ENCODE measurements around the gene SLC26A2.

Gene SLC26A2

DNA sequence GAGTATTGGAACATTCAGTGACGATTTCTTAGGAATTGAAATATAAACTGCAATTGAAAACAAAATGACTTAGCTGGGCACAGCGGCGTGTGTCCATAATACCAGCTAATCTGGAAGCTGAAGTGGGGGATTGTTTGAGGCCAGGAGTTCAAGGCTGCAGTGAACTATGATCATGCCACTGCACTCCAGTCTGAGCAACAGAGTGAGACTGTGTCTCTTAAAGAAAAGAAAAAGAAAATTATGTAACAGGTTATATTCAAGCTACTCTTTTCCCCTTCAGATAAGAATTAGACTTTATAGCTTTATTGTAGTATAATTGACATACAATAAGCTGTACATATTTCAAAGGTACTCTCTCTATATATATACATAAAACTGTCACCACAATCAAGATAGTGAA is 6.4 kb downstream of the SLC26A2 start:
- peaks cover 18% of the 10 kb centered on the region for H3K4me1 Mint-ChIP-seq (ENCODE audit: low read depth)
- H3K4me3 Mint-ChIP-seq, result no peak overlapping the region
- H3K27ac Mint-ChIP-seq, result no peak overlapping the region
- H3K27me3 Mint-ChIP-seq, result no peaks in the 10 kb centered on the region
- no peaks in the 10 kb centered on the region for H3K9me3 Mint-ChIP-seq
- peaks cover 5% of the 10 kb centered on the region for H3K36me3 Mint-ChIP-seq (ENCODE audit: low read depth)
- DNase-seq, result no peak

DNA sequence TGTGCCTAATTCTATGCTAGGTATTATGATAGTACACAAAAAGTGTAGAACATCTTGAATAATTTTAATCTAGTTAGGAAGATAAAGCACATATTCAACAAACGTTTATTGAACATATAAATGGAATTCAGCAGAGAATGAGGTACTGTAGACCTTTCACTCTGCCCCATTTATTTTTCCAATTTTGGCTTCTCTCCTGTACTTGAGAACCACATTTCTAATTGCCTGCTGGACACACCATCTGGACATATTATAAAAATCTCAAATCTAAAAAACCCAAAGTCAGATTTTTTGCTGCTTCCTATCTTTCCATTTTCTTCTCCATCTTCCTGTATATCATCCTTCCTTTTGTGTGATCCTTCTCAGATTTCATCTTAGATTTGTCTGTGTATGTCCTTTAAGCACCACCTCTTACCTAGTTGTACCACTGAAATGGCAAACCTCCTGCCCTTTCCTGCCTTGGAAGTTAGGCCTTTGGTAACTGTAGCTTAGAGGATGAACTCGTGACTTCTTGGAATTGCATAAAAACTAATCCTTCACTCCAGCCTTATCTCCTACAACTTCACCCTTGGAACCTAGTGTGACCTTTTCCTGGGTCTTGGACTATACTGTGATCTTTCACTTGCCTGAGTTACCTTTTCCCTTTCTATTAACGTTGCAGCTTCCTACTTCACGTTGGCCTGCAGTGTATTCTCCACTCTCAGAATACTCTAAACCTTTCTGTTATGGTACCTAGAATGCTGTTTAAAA is 8.8 kb downstream of the SLC26A2 start:
- DNase-seq, result no peak
- H3K4me3 Mint-ChIP-seq, result no peak overlapping the region
- peaks cover 10% of the 10 kb centered on the region for H3K4me1 Mint-ChIP-seq (ENCODE audit: low read depth)
- no peak overlapping the region for H3K27ac Mint-ChIP-seq
- H3K9me3 Mint-ChIP-seq, result no peaks in the 10 kb centered on the region
- peaks cover 2% of the 10 kb centered on the region for H3K36me3 Mint-ChIP-seq (ENCODE audit: low read depth)
- no peaks in the 10 kb centered on the region for H3K27me3 Mint-ChIP-seq

DNA sequence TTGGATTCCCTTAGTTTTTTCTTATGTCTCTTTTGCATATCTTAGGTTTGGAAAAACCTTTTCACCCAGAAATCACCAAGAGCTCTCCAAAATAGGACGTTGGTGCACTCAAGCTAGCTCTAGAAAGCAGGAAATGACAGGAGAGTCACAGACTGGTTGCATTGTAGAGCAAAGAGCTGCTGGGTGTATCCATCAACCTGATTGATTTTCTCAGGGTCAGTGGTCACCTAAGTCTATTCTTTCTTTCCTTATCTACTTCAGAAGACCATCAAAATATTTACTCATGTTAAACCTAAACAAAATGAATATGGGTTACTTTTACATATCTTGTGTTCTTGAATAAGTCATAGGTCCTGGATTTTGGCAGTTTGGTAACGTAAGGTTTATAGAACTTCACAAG is 14.9 kb downstream of the SLC26A2 start:
- Mint-ChIP-seq H3K27ac (no peak overlapping the region), H3K36me3 (ENCODE audit: low read depth) (peaks cover 35% of the 10 kb centered on the region), H3K9me3 (no peaks in the 10 kb centered on the region), H3K4me1 (ENCODE audit: low read depth) (peaks cover 8% of the 10 kb centered on the region), H3K27me3 (no peaks in the 10 kb centered on the region), H3K4me3 (no peak overlapping the region)
- DNase-seq, result no peak

DNA sequence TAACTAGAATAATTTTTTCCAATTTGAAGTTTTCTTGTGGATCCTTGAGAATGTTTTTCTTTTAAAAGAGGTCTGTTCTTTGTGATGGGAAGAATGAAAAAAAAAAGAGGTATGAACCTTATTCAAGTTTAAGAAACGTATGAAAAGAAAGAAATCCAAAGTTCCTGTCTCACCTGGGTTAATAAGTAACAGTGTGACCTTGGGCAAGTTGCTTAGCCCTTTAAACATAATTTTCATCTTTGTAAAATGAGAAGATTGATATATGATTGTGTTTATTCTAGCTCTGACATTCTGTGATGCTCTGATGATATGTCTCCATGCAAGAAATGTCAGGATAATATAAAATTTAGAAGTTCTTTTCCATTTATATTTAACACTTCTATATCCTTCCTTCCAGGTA is 19.3 kb downstream of the SLC26A2 start:
- Mint-ChIP-seq H3K4me3 (no peak overlapping the region), H3K4me1 (ENCODE audit: low read depth) (peaks cover 2% of the 10 kb centered on the region), H3K9me3 (no peaks in the 10 kb centered on the region), H3K27ac (no peak overlapping the region), H3K27me3 (no peaks in the 10 kb centered on the region), H3K36me3 (ENCODE audit: low read depth) (peaks cover 55% of the 10 kb centered on the region)
- no peak for DNase-seq

DNA sequence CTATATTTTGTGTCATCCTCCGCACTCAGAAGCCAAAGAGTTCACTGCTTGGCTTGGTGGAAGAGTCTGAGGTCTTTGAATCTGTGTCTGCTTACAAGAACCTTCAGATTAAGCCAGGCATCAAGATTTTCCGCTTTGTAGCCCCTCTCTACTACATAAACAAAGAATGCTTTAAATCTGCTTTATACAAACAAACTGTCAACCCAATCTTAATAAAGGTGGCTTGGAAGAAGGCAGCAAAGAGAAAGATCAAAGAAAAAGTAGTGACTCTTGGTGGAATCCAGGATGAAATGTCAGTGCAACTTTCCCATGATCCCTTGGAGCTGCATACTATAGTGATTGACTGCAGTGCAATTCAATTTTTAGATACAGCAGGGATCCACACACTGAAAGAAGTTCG is 20.6 kb downstream of the SLC26A2 start:
- Mint-ChIP-seq H3K27ac (no peak overlapping the region), H3K27me3 (no peaks in the 10 kb centered on the region), H3K36me3 (ENCODE audit: low read depth) (peaks cover 51% of the 10 kb centered on the region), H3K4me3 (no peak overlapping the region), H3K9me3 (no peaks in the 10 kb centered on the region), H3K4me1 (ENCODE audit: low read depth) (no peaks in the 10 kb centered on the region)
- no peak for DNase-seq

DNA sequence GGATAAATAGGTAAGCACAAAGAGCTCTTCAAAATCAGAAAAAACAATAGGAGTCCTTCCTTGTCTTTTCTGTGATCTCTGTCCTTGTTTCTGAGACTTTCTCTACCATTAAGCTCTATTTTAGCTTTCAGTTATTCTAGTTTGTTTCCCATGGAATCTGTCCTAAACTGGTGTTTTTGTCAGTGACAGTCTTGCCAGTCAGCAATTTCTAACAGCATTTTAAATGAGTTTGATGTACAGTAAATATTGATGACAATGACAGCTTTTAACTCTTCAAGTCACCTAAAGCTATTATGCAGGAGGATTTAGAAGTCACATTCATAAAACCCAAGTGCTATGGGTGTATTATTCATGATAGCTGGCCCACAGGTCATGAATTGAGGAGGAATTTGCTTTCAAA is 21.9 kb downstream of the SLC26A2 start:
- Mint-ChIP-seq H3K27me3 (no peaks in the 10 kb centered on the region), H3K4me3 (no peak overlapping the region), H3K9me3 (no peaks in the 10 kb centered on the region), H3K36me3 (ENCODE audit: low read depth) (peaks cover 48% of the 10 kb centered on the region), H3K27ac (no peak overlapping the region), H3K4me1 (ENCODE audit: low read depth) (no peaks in the 10 kb centered on the region)
- DNase-seq, result no peak

DNA sequence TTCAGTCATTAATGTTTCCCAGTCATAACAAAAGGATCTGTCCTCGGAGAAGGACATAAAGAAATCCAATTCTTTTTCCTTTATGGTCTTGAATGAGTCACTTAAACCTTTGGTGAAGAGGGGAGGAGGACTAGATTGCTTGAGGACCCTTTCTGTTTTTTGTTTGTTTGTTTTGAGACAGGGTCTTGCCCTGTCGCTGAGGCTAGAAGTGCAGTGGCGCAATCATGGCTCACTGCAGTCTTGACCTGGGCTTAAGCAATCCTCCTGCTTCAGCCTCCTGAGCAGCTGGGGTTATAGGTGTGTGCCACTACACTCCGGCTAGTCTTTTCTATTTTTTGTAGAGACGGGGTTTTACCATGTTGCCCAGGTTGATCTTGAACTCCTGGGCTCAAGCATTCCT is 27.6 kb downstream of the SLC26A2 start:
- Mint-ChIP-seq H3K4me1 (ENCODE audit: low read depth) (no peaks in the 10 kb centered on the region), H3K9me3 (no peaks in the 10 kb centered on the region), H3K27me3 (no peaks in the 10 kb centered on the region), H3K27ac (no peak overlapping the region), H3K4me3 (no peak overlapping the region), H3K36me3 (ENCODE audit: low read depth) (peaks cover 4% of the 10 kb centered on the region)
- DNase-seq, result no peak

DNA sequence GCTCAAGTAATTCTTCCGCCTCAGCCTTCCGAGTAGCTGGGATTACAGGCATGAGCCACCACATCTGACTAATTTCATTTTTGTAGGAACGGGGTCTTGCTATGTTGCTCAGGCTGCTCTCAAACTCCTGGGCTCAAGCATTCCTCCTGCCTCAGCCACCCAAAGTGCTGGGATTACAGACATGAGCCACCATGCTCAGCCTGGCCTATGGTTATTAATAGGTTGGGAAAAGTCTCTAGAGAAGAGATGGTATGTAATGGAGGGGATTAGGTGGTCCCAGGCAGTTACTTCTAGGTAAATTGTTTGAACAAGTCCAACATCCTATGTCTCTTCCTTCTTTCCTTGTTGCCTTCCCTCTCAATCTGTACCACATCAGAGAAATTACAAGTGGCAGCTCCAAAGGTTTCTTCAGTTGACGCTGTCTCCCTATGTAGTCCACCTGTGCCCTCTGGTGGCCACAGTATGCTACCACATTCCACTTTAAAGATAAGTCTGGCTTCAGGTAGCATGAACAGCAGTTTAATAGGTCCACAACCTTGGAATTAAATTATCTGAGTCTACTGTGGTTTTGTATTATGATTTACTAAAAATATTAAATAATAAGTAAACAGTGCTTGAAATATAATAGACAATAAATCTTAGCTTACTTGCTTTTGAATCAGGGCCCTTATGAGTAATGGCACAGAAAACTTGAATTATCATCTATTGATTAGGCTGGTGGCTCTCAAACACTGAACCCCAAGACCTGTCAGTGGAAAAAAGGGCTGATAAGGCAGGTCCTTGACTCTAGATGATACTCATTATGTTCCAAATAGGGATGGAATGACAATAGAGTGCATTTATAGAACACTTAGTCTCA is 30.2 kb downstream of the SLC26A2 start:
- H3K4me1 Mint-ChIP-seq (ENCODE audit: low read depth), result no peaks in the 10 kb centered on the region
- H3K9me3 Mint-ChIP-seq, result no peaks in the 10 kb centered on the region
- no peaks in the 10 kb centered on the region for H3K27me3 Mint-ChIP-seq
- peak; percentile 69 for DNase-seq
- no peak overlapping the region for H3K4me3 Mint-ChIP-seq
- H3K27ac Mint-ChIP-seq, result no peak overlapping the region
- peaks cover 10% of the 10 kb centered on the region for H3K36me3 Mint-ChIP-seq (ENCODE audit: low read depth)

DNA sequence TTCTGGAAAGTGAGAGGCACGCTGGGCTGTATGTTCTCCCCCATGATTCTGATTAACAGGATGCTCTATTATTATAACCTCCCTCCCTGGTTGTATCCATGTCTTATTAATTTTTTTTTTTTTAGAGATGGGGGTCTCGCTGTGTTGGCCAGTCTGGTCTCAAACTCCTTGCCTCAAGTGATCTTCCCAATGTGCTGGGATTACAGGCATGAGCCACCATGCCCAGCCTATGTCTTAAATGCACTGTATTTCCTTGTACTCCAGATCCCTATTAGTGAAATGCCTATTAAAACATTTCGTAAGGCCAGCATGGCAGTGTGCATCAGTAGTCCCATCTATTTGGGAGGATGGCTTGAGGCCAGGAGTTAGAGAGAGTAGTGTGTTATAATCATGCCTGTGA is 32.9 kb downstream of the SLC26A2 start:
- Mint-ChIP-seq H3K4me1 (ENCODE audit: low read depth) (peaks cover under 1% of the 10 kb centered on the region), H3K27ac (no peak overlapping the region), H3K27me3 (no peaks in the 10 kb centered on the region), H3K9me3 (no peaks in the 10 kb centered on the region), H3K36me3 (ENCODE audit: low read depth) (peaks cover 17% of the 10 kb centered on the region), H3K4me3 (no peak overlapping the region)
- DNase-seq, result no peak

DNA sequence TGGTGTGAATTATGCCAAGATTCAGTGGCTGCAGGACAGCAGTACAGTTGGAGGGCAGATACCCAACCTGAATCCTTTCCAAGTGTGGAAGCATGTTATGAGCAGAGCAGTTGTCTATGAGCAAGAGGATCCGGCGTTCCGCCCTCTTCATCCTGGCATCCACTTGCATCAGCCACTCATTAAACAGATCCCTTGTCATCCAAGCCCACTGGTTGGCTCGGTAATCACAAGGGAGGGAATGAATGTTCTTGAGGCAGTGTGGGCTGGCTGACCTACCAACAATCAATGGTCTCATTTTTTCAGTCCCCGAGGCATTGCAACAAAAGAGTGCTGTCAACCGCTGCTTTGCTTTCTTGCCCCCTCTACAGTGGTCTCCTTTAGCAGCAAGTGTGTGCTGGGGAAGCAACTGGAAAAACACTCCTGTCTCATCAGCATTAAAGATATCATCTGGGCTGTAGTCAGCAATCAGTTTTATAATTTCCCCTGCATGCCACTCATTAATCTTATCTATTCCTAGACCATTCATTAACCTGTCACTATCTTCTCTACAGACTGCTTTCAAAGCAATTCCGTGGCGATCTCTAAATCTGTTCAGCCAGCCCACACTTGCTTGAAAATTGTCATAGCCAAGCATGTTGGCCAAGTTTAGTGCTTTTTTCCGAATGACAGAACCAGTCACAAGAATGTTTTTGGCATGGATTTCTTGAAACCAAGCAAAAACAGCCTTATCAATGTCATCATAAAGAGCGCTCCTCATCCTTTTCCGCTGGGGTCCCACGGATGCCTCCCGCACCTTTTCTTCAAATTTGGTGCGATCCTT is 35.0 kb downstream of the SLC26A2 start:
- Mint-ChIP-seq H3K9me3 (no peaks in the 10 kb centered on the region), H3K27ac (no peak overlapping the region), H3K4me3 (no peak overlapping the region), H3K27me3 (no peaks in the 10 kb centered on the region), H3K36me3 (ENCODE audit: low read depth) (peaks cover 23% of the 10 kb centered on the region), H3K4me1 (ENCODE audit: low read depth) (peaks cover 16% of the 10 kb centered on the region)
- DNase-seq, result no peak

DNA sequence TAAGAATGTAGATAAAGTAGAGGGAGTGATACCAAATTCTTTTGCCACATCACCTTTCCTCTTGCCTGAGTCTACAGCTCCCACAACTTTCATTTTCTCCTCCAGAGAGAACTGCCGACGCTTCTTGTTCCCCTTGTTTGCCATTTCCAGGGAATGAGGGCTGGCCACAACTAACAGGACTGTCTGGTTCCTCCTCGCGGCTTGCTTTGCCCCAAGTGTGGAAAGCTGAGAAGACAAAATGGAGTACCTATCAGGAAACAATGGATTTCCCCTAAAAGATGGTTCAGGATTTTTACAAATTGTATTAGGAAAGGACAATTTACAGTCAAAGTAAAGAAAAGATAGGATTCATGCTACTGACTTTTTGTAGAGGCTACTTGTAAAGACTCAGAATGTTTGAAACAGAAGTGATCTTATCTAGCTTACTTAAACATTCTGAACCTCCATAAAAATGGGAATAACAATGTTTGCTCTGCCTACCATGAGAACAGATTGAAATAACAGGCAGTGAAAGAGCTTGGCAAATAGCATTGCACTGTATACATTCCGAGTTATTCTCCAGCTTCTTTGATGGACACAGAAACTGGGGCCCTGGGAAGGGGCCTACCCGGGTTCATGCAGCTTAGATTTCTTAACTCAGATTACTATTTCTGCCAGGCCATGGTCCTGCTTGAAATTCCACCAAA is 35.8 kb downstream of the SLC26A2 start:
- Mint-ChIP-seq H3K27ac (no peak overlapping the region), H3K9me3 (no peaks in the 10 kb centered on the region), H3K27me3 (no peaks in the 10 kb centered on the region), H3K4me3 (no peak overlapping the region), H3K4me1 (ENCODE audit: low read depth) (peaks cover 16% of the 10 kb centered on the region), H3K36me3 (ENCODE audit: low read depth) (peaks cover 27% of the 10 kb centered on the region)
- no peak for DNase-seq

DNA sequence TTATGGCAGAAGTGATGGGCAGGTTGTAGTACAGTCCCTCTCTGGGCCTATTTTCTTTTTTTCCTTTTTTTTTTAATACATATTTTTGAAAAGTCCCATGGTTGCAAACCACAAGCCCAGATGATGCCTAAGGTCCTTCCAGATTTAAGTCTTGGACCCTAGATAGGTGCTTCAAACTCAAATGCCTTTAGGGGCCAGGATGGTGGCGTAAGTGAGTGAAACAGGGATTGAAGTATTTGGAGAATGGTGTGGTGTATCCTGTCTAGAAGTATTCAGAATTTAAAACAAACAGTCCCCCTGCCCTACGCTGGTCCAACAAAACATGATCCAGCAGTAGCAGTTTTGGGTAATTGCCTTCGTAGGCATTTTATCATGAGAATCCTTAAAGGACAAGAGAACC is 37.7 kb downstream of the SLC26A2 start:
- no peak for DNase-seq
- Mint-ChIP-seq H3K4me1 (ENCODE audit: low read depth) (peaks cover 32% of the 10 kb centered on the region), H3K36me3 (ENCODE audit: low read depth) (peaks cover 43% of the 10 kb centered on the region), H3K27ac (no peak overlapping the region), H3K9me3 (no peaks in the 10 kb centered on the region), H3K4me3 (no peak overlapping the region), H3K27me3 (no peaks in the 10 kb centered on the region)

DNA sequence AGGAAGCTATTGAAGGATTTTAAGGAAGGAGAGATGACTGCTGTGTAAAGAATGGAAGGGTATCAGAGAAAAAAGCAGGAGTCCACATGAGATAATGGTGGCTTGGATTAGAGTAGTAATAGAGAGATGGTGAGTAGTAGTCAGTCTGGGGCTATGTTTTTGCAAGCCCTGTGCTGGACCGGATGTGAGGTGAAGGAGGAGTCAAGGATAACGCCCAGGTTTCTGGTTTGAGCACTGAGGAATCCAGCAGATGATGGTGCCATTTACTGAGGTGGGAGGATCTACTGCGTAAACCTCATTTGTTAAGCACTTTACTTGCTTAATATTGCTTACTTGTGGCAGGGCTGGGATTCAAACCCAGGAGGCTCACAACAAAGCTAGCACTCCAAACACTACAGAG is 38.8 kb downstream of the SLC26A2 start:
- Mint-ChIP-seq H3K9me3 (no peaks in the 10 kb centered on the region), H3K27ac (peak overlapping the region; percentile 95), H3K36me3 (ENCODE audit: low read depth) (peaks cover 52% of the 10 kb centered on the region)

DNA sequence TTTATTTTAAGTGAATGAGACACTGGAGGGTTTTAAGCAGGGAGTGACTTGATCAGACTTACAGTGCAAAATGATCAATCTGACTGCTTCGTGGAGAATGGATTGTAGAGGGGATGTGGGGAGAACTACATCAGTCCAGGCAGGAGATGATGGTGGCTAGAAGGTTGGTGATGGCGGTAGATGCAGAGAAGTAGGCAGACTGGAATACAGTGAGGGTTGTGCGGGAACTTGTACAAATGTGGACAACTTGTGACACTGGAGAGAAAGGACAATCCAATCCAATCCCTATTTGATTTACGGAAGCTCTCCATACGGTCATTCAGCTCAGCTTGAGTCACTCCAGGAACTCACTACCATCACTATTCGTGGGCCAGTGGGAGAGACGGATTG is 39.3 kb downstream of the SLC26A2 start:
- peak overlapping the region; percentile 95 for H3K27ac Mint-ChIP-seq
- peaks cover 44% of the 10 kb centered on the region for H3K4me1 Mint-ChIP-seq (ENCODE audit: low read depth)
- no peak for DNase-seq
- H3K27me3 Mint-ChIP-seq, result no peaks in the 10 kb centered on the region
- peak overlapping the region; percentile 87 for H3K4me3 Mint-ChIP-seq
- H3K9me3 Mint-ChIP-seq, result no peaks in the 10 kb centered on the region
- peaks cover 56% of the 10 kb centered on the region for H3K36me3 Mint-ChIP-seq (ENCODE audit: low read depth)

More for the DNA sequence above, 38.8 kb downstream of the SLC26A2 start:
- no peak for DNase-seq
- Mint-ChIP-seq H3K4me3 (peak overlapping the region; percentile 87), H3K27me3 (no peaks in the 10 kb centered on the region), H3K4me1 (ENCODE audit: low read depth) (peaks cover 41% of the 10 kb centered on the region)

Data from activated T-cell treated with anti-CD3 and anti-CD28 coated beads, Interleukin-2, amount 50 U/mL, for 24 hours (primary cell).